ENCODE measurements around the gene LENG1. TPM values are rescaled to one million over a fixed set of nuclear protein-coding genes. Genes with fewer than 3 reads are reported as not detected.
"Not testable (repeated sequence)": the region's sequence is repeated elsewhere in the genome, so short reads cannot be mapped to it uniquely, and the experiment has no call there.

Gene LENG1
- total RNA-seq: 4.4 TPM
- long read RNA-seq, transcript LENG1-201 (4 exons, 1,542 nt): major isoform, 13 of 13 reads
- long read RNA-seq, partial matches to known transcripts: 0 of 13 reads
- long read RNA-seq, other reads (novel, unspliced or antisense): 0 of 13 reads

DNA sequence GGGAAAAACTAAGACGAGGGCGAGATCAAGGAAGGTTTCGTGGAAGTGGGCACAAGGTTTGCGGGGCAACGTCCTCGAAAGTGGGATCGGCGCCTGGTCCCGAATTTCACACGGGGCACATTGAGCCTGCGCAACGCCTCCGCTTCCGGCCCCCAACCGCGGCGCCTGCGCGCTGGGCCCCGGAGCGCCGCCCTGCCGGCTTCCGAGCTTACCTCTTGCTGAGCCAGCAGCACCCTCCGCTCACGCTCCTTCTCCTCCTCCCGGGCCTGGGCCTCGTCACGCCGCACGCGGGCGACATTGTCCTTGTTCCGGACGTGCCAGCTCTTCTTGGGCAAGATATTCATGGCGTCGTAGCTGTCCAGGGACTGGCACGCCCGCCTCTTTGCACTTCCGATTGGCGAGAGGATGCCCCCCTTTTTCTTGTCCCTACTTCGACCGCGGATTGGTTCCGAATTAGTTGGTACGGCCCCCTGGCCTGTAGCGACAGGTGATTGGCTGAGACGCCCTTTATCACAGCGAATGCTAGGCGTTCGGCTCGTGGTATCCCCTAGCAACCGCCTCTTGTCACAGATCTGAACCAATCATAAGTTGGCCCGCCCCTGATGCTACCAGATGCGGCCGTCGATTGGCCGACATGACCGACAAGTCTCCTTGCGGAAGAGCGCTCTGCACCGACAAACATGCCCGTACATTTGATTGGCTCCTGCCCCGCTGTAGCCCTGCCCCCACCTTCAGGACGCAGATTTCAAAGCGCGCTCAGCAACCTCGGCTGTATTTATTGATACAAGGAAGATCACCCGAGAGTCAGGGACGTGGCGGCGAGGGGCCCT is at the start of gene LENG1:
Gene LENG1, minus strand, starts transcription at position 370 of the 830 bp plus-strand sequence. Its CDS starts 26 bp downstream, at position 344.
- peak; percentile 98 for DNase-seq (ENCODE audit: low spot score)

DNA sequence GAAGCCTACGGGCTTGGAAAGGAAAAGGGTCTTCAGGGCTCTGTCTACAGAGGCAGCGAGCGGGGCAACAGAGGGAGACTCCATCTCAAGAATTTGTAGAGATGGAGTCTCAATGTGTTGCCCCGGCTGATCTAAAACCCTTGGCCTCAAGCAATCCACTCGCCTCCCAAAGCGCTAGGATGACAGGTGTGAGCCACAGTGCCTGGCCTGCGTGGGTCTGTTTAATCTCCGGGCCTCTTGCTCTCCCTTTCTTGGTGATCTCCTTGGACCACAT is 49.2 kb upstream of the LENG1 start:
- no peak for DNase-seq (ENCODE audit: low spot score)

DNA sequence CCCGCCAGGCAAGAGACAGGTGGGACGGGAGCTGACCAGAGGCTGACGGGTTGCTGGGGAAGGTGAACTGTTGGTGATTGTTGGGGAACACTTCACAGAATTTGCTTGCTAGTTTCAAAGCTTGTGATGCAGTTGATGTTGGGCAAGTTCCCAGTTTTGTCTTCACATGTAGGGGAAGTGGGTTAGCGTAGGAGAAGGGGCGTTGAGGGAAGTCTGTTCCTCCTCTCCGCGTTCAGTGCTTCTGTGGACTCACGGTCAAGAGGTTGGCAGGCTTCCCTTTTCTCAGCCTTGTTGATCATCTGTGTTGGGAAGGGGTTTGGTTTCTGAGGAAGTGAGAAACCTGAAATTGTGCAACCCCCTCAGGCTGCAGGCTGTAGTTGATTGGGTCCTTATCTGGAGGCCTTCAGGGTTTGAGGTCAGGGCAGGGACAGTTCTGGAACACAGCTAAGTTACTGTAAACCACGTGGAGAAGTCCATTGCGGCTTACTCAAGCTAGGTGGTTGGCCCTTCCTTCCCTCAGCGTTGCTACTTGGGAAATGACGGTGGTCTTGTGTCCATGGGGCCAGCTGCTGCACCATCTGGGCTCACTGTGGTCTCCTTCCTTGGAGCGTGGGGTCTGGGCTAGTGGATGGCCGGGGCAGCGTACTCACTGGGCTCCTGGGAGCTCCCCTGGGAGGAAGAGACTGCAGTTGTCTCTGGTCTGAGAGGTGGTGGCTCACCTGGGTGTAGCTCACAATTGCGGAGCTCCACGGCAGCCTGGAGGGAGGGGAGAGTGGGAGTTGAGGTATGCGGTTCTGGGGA is 48.7 kb upstream of the LENG1 start:
- DNase-seq (ENCODE audit: low spot score): no peak

DNA sequence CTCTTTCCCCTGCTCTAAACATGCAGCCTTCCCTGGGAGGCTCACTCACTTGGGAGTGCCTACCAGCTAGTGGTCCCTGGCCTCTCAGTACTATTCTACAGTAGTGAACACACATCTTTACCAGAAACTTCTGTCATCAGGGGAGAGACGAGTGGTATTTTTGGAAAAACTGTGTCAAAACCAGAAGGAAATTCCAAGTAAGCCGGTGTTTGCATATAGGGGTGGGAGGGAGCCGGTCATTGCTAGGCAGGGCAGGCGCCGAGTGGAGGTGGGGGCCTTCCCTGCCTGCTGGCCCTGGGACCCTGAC is 48.1 kb upstream of the LENG1 start:
- DNase-seq (ENCODE audit: low spot score): no peak

DNA sequence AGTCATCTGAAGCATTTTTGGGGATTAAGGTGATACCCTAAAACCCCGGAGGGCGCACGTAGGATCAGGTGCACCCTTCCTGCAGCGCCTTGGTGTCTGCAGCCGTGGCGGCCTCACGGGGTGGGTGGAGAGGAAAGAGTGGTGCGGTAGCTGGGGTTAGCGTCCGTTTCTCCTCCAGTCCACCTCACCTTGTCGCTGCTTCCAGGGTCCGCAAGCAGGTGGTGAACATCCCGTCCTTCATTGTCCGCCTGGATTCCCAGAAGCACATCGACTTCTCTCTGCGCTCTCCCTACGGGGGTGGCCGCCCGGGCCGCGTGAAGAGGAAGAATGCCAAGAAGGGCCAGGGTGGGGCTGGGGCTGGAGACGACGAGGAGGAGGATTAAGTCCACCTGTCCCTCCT is 47.7 kb upstream of the LENG1 start:
- not testable (repeated sequence) for DNase-seq (ENCODE audit: low spot score)

DNA sequence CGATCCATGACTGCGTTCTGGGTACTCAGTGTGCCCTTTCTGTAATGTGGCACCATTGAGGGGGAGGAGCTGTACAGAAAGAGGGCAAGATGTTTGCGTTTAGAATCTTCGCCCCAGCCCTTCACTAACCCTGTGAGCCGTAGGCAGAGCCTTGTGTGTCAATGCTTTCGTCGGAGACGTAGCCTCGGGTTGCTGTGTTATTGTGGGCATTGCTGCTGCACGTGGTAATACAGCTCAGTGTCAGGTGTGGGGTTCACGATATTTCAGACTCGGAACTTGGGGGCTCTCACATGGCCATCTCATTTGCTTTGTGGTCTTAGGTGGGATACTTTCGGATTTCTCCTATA is 47.3 kb upstream of the LENG1 start:
- DNase-seq (ENCODE audit: low spot score): no peak

DNA sequence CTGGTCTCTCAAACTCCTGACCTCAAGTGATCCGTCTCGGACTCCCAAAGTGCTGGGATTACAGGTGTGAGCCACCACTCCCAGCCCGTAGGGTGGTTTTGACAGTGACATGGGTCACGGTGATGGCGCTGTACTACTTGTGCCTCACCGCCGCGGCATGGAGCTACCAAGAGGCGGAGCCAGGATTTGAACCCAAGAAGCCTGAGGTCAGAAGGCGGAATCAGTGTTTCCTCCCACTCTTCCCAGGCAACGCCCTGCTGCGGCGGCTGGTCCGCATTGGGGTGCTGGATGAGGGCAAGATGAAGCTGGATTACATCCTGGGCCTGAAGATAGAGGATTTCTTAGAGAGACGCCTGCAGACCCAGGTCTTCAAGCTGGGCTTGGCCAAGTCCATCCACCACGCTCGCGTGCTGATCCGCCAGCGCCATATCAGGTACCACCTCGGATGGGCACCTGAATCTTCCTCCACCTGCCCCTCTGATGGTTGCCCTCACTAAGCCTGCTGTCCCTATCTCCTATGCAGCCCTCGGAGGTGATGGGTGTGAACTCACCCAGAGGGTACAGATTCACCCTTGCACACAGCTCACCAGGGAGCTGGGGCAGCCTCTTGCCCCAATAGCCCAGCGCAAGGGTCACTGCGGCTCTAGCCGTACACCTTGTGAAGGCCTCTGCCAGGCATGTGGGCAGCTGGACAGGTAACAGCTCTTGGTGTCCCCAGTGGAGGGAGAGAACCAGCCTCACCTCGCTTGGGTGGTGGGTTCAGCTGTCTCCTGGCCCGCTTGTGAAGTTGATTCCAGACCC is 46.7 kb upstream of the LENG1 start:
- DNase-seq (ENCODE audit: low spot score): no peak

DNA sequence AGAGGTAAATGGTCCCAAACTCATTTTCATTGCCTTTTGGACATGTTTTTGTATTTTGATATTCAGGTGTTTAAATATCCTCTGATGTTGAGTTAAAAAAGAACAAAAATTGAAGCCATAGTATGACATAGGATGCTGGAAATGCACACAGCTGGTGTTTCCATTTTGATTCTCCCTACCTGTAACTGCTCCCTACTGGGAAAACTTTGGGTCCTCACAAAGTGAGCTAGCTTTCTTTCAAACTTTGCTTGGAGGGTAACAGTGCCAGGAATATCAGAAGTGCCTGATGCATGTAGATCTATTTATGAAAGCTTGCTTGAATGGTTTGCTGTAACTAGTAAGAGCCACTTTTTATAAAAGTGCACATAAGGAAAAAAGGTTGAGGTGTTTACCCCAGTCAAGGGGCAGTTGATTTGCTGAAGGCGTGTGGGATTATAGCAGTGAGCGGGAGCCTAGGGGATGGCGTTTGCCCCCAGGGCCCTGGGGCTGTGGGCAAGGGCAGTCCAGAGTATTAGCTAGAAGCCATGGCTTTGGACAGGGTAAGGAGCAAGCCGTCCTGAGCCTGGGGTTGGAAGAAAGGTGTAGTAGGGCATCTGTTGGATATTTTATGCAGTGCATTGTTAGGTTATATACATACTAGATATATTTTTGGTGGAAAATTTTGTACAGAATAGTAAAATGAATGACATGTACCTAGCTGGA is 45.4 kb upstream of the LENG1 start:
- no peak for DNase-seq (ENCODE audit: low spot score)

DNA sequence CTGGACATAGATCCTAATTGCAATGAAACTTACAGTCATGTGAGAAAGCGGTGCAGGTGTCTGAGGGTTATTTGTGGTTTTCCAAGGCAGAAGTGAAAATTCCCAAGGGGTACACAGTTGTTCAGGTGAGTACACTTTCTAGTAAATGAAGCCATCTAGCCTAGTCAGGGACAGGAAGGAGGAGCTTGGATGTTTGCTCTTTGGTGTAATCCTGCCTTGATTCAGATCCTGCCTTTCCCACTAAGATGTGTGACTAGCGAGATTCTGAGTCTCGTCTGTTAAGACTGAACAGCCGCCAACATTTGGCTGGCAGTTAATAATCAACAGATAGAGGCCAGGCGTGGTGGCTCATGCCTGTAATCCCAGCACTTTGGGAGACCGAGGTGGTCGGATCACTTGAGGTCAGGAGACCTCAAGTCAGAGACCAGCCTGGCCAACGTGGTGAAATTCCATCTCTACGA is 43.7 kb upstream of the LENG1 start:
- no peak for DNase-seq (ENCODE audit: low spot score)

DNA sequence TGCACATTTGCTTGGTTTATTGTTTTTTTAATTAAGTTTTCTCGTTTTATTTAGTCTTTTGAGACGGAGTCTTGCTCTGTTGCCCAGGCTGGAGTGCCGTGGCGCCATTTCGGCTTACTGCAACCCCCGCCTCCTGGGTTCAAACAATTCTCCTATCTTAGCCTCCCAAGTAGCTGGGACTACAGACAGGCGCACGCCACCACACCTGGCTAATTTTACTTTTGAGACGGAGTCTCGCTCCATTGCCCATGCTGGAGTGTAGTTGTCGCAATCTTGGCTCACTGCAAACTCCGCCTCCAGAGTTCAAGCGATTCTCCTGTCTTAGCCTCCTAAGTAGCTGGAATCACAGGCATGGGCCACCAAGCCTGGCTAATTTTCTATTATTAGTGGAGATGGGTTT is 42.5 kb upstream of the LENG1 start:
- DNase-seq (ENCODE audit: low spot score): no peak

DNA sequence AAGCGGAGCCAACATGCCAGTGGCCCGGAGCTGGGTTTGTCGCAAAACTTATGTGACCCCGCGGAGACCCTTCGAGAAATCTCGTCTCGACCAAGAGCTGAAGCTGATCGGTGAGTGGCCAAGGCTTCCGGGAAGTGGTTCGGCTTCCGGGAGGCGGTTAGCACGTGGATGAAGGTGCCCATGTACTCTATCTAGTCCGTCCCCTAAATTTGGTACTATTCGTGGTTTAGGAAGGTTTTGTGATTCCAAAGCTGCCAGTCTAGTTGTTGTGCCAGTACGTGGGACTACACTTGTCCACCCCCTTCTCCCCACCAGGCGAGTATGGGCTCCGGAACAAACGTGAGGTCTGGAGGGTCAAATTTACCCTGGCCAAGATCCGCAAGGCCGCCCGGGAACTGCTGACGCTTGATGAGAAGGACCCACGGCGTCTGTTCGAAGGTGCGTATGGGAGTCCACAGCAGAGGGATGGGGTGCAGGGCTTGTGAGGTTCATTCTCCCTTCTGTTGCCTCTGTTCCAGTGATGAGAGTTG is 41.7 kb upstream of the LENG1 start:
- DNase-seq (ENCODE audit: low spot score): no peak

DNA sequence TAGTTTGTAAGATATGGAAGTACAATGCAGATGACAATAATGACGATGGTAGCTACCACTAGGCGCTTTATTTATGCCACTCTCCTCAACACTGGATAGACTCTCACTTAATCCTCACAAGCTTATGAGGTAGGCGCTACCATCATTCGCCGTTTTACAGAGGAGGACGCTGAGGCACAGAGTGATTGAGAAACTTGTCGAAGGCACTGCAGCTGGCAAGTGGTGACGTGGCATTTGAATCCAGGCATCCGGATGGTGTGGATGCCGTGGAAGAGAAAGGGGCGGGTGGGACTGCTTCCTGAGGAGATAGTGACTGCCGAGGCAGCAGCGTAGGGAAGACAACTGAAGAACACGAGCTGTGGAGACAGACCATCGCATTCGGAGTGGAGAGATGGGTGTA is 39.9 kb upstream of the LENG1 start:
- DNase-seq (ENCODE audit: low spot score): no peak

DNA sequence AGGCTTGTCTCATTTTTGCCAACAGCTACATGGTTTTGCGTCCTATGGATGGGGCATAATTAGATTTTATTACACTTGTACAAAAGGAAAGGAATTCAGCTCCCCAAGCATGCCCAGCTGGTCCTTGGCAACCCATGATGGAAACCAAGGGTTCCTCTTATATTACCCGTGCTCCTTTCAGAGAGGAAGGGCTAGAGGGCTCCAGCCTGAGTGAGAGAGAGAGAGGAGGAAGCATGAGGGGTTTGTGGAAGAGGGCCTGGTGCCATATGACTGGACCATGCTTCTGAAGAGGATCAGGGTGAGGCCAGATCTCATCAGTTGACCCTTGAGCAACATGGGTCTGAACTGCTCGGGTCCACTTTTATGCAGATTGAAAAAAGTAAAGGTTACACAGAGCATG is 37.6 kb upstream of the LENG1 start:
- DNase-seq (ENCODE audit: low spot score): no peak

DNA sequence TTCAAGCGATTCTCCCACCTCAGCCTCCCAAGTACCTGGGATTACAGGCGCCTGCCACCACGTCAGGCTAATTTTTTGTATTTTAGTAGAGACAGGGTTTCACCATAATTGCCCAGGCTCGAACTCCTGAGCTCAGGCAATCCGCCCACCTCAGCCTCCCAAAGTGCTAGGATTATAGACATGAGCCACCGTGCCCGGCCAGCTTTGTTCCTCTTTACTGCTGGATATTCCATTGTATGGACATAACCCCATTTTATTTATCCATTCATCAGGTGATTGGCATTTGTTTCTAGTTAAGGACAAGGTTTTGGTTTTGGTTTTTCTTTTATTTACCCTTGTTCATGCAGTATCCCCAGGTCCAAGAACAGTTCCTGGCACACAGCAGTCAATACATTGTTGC is 37.0 kb upstream of the LENG1 start:
- no peak for DNase-seq (ENCODE audit: low spot score)

DNA sequence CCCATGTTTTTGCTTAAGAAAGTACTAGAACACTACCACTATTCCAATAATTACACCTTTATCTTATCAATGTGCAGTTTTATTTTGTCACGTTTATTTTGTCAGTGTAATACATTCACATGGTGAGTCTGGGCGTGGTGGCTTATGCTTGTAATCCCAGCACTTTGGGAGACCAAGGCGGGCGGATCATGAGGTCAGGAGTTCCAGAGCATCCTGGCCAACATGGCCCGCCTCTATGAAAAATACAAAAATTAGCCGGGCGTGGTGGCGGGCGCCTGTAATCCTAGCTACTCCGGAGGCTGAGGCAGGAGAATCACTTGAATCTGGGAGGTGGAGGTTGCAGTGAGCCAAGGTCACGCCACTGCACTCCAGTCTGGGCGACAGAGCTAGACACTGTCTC is 34.9 kb upstream of the LENG1 start:
- not testable (repeated sequence) for DNase-seq (ENCODE audit: low spot score)

DNA sequence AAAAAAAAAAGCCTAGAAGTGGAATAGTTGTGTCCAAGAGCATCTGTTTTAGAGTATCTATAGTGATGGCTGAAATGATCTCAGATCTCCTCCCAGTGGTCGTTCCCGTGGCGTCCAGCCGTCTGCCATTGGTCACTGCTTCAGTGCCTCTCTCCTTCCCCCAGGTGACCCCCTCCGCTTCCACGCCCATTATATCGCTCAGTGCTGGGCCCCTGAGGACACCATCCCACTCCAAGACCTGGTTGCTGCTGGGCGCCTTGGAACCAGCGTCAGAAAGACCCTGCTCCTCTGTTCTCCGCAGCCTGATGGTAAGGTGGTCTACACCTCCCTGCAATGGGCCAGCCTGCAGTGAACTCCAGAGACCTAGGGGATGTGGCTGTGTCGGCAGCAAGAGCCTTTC is 33.5 kb upstream of the LENG1 start:
- no peak for DNase-seq (ENCODE audit: low spot score)

DNA sequence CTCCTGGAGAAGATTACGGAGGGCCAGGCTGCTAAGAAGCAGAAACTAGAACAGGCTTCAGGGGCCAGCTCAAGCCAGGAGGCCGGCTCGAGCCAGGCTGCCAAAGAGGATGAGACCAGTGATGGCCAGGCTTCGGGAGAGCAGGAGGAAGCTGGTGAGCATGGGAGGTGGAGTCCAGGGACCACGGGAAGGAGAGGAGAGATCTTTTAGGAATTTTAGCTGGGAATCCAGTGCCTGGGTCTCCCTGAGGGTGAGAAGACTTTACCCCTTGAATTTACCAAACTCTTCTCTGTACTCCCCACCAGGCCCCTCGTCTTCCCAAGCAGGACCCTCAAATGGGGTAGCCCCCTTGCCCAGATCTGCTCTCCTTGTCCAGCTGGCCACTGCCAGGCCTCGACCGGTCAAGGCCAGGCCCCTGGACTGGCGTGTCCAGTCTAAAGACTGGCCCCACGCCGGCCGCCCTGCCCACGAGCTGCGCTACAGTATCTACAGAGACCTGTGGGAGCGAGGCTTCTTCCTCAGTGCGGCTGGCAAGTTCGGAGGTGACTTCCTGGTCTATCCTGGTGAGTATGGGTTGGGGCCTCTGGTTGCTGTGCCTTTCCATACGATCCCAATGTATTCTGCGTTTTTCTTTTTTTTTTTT is 32.4 kb upstream of the LENG1 start:
- no peak for DNase-seq (ENCODE audit: low spot score)

DNA sequence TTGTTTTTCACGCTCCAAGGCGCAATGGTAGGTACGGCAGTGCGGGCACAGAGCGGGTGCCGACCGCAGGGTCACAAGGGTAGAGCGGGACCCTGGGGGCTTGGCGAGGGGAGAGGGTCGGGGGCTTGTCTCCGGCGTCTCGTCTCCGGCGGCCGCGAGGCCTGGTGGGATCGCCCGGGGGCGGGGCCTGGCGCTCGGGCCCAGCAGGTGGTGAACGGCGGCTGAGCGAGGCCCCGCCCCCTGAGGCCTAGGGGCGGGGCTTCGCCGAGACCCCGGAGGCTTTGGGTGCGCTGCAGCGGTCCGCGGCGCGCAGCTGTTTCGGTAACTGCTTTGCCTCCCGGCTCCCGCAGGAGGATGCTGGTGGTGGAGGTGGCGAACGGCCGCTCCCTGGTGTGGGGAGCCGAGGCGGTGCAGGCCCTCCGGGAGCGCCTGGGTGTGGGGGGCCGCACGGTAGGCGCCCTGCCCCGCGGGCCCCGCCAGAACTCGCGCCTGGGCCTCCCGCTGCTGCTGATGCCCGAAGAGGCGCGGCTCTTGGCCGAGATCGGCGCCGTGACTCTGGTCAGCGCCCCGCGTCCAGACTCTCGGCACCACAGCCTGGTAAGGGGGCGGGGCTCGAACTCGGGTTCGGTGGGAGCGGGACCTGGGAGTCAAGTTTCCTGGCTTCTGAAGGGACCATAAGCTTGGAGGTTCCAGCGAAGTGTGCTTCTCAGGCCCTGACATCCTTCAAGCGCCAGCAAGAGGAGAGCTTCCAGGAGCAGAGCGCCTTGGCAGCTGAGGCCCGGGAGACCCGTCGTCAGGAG is 31.7 kb upstream of the LENG1 start, which contains the start of gene TSEN34:
Gene TSEN34, plus strand, starts transcription at position 298 of the 800 bp plus-strand sequence. Its CDS starts 57 bp downstream, at position 355.
- peak; percentile 95 for DNase-seq (ENCODE audit: low spot score)

DNA sequence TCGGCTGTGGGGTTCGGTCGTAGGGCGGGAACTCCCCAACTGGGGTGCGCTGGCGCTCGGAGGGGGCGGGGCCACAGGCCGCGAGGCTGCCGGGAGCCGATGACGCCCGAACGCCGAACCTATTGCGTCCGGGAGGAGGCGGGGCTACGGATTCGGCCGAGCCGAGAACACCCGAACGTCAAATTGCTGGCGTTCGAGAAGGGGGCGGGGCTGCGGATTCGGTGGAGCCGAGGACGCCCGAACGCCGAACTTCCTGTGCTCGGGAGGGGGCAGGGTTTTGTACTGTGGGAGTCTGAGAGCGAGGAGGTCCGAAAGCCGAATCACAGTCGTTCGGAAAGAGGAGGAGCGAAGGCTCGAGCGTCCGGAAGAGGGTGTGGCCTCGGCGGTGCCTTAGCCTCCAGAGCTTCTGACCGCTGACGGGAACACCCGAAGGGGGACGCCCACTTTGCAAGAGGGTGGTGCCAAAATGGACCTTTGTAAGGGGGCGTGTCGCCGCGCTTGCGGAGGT is 31.0 kb upstream of the LENG1 start:
- DNase-seq (ENCODE audit: low spot score): peak; percentile 100
